GM12865 (cell line): ENCODE results near the gene PRG3.
A peak's percentile ranks its signal among the peaks of the same experiment; 100 is the strongest.

Source experiments
- DNase-seq: peaks from one replicate; pipeline ENCODE4 v3.0.0; 2010; ENCODE audit warnings: low read depth
- H3K4me3 ChIP-seq: 2 replicates; pipeline ENCODE4 v1.5.1; 2011; ENCODE audit warnings: mild to moderate bottlenecking, low read depth, low read length, control low read depth
- TF ChIP-seq, protein P1 (sequence below): IDR thresholded peaks from 2 replicates; pipeline ENCODE4 v1.5.1; 2011; ENCODE audit warnings: low read length, control low read depth, low read depth, inconsistent platforms; ENCODE audit not compliant: insufficient read depth; ENCODE audit errors: missing control alignments

PRG3 gene

GRCh38 chr11:57425565-57426438, 44.9 kb upstream of the PRG3 start:
- H3K4me3 ChIP-seq = peak overlapping the region; percentile 71
- TF ChIP-seq, protein P1, sequence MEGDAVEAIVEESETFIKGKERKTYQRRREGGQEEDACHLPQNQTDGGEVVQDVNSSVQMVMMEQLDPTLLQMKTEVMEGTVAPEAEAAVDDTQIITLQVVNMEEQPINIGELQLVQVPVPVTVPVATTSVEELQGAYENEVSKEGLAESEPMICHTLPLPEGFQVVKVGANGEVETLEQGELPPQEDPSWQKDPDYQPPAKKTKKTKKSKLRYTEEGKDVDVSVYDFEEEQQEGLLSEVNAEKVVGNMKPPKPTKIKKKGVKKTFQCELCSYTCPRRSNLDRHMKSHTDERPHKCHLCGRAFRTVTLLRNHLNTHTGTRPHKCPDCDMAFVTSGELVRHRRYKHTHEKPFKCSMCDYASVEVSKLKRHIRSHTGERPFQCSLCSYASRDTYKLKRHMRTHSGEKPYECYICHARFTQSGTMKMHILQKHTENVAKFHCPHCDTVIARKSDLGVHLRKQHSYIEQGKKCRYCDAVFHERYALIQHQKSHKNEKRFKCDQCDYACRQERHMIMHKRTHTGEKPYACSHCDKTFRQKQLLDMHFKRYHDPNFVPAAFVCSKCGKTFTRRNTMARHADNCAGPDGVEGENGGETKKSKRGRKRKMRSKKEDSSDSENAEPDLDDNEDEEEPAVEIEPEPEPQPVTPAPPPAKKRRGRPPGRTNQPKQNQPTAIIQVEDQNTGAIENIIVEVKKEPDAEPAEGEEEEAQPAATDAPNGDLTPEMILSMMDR = no peak
- DNase-seq = peak; percentile 33

DNA sequence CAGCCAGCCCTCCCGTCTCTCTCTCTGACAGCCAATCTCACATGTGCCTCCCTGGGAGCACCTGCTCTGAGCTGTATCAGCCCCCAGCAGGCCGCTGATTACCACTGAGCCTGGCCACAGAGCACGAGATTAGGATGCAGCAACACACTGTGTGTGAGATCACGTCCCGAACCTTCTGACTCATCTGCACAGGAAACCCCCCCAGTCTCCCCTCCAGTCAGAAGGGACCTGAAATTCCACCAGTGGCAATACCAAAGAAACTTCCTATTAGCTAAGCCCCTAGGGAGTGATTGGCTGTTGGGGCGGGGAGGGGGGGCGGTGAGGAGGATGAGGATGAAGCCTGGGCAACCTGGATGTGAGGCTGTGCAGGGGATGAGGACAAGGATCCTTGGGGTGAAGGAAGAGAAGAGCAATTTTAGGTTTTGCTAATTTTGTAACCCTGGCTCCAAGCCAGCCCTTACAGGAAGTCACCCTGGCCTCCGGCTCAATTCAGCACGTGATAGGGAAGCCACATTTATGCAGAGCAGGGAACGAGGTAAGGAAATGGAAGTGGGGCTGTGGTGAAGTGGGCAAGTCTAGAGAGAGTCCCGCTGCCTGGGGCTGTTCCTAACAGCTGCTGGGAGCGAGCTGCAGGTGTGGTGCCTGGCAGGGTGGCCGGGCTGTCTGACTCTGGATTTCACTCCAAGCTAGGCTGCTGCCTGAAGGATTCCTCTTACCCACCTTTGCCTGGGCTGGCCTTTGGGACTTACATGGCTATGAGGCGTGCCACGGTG, 44.0 kb upstream of the PRG3 start:
- peak; percentile 97 for DNase-seq
- TF ChIP-seq, protein P1 = no peak
- peak overlapping the region; percentile 71 for H3K4me3 ChIP-seq

- peak overlapping the region; percentile 71 for H3K4me3 ChIP-seq
- no peak for DNase-seq
Measured at GRCh38 chr11:57424137-57424791, 43.3 kb upstream of the PRG3 start.

DNA sequence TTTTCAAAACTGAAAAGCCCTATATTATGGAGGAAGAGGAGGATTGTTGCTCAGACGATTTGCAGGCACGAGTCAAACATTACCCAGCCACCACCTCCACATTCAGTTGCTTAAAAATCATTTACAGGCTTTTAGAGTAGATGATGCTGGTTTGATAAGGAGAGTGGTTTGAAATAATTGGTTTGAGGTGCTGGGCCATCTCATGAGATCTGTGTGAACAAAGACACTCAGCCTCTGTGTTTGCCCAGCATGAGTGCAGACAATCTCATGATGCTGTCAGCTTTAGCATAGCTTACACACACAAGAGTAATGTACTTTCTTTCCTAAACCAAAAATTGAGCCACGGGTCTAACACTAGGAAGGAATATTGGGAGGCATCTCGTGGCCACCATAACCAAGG, 41.7 kb upstream of the PRG3 start:
- no peak for DNase-seq
- TF ChIP-seq, protein P1 = no peak
- no peak overlapping the region for H3K4me3 ChIP-seq

More at GRCh38 chr11:57424137-57424791, 43.3 kb upstream of the PRG3 start:
- TF ChIP-seq, protein P1 = no peak

GRCh38 chr11:57421805-57422204, 40.9 kb upstream of the PRG3 start:
- TF ChIP-seq, protein P1 = no peak
- no peak for DNase-seq
- H3K4me3 ChIP-seq = no peak overlapping the region

GRCh38 chr11:57421066-57421465, 40.1 kb upstream of the PRG3 start:
- no peak for DNase-seq
- H3K4me3 ChIP-seq = no peak overlapping the region
- TF ChIP-seq, protein P1 = no peak
